Uterus (tissue), 2 donors: ENCODE data around the gene PPM1M.

Source experiments
- CTCF ChIP-seq, 4 experiments: fragments of 200-600 bp in 2 of 4; fragments of 450-650 bp in 2 of 4; sonication (generic) in 2 of 4; IDR thresholded peaks; one replicate each; pipeline ENCODE4 v1.5.1; 2016 to 2019; ENCODE audit warnings: antibody characterized with exemption in 4 of 4, mild to moderate bottlenecking in 2 of 4, moderate library complexity in 1 of 4
- POLR2A ChIP-seq, 2 donors: fragments of 450-650 bp; IDR thresholded peaks; one replicate each; pipeline ENCODE4 v1.6.1; 2016; ENCODE audit warnings: antibody characterized with exemption in 2 of 2, mild to moderate bottlenecking in 1 of 2, moderate library complexity in 1 of 2

GRCh38 chr3:52245322-52246263, at the start of gene PPM1M:
- peak in 1 of 4 experiments; percentile 15 for TF ChIP-seq CTCF (IDR thresholded peaks at IDR 0.05)
- peak in 1 of 2 donors; percentile 46 for TF ChIP-seq POLR2A (IDR thresholded peaks at IDR 0.05)
